GM18858 (cell line): ENCODE data around the gene GPR39.

Experiments used
- ATAC-seq: cut with Tn5 transposase; IDR thresholded peaks from one replicate; pipeline ENCODE4 v1.9.1; 2021; ENCODE audit not compliant: unreplicated experiment

GPR39 gene

DNA sequence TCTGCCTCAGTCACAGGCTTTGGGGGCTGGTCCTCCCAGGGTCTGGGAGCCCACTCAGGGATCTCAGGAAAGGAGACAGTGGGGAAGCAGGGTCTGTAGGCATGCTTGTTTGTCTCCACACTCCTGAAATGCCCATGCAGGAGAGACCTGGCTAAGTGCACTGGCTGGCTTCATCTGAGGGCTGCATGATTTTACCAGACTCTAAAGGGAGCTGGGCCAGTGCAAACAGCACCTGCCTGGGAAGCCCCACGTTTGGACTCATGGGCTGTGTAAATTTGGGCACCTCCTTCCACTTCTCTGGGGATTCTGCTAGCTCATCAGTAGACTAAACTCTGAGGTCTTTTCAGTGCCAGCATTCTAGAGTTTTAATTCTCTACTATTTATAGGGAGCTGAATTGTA, 219.7 kb downstream of the GPR39 start:
- no peak for ATAC-seq

DNA sequence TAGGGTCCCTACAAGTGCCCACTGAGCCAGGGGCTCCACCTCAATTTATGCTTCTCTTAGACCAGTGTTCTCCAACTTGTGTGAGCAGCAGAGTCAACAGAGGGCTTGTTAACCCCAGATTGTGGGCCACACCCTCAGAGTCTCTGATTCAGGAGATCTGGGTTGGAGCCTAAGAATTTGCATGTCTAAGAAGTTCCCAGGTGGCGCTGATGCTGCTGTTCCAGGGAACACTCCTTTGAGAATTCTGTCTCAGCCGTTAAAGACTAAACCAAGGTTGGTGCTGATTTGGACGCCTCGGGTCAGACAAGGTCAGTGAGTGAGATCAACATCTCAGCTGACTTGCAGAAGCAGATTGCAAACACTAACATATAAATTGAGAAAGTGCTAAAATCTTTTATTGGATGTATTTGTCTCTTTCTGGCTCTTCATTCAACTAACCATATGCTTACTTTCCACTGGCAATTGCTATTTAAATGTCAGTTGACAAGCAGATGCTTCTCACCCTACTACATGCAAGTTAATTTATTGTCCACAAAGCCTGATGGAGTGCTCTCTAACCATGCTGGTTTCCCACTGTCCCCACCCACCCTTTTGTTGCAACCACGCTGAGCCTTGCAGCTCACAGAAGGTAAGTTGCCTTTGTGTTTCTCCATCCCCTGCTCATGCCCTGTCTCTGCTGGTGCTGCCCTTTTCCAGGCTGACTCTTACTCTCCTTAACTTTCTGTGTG, 221.9 kb downstream of the GPR39 start:
- ATAC-seq = no peak

DNA sequence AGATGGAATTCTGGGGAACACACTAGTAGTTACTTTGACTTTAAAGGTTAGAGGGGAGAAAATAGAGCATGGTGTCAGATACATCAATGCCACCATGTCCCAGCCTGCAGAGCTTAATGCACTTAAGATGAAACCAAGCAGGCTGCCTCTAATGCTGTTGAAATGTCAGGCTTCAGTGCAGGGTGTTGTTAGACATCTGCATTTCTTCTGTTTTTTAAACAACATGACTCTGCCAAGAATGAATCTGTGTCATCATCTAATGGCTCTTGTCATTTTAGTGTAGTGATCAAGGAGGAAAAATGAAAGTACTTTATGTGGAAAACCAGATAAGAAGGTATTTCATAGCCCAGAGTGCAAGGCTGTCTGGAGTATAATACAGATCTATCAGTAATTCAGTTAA, 223.5 kb downstream of the GPR39 start:
- no peak for ATAC-seq

DNA sequence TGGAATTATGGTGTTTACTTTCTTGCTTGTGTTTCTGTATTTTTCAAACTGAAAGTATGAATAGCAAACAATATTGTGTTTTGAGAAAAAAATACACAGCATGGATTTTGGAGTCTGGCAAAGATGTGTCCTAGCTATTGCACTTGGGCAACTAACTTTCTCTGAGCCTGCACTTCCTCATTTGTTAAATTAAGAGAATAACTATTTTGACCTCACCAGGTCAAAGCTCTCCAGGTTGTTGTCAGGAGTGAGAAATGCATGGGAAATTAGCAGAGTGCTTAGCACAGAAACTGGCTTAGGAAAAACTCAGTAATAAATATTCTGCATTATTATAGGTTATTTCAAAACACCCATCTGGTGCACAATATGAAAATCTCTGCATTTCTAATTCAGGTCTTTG, 225.2 kb downstream of the GPR39 start:
- ATAC-seq = no peak

DNA sequence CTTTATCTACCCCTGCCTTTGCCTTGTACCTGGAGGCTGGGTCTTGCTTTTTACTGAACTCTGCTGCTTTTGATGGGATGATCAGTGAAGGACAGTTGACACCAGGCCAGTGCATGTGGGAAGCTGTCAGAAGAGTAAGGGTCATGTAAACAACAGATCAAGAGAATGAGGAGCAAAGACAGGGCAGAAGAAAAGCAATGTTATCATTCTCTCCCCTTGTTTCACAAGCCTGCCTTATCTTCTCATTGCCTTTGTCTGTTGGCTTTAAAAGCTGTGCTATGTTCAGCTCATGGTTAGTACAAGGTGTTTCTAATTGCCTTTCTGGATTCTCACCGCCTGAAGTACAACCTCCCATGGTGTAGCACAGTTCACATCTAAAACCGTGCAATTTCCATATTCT, 225.8 kb downstream of the GPR39 start:
- no peak for ATAC-seq

DNA sequence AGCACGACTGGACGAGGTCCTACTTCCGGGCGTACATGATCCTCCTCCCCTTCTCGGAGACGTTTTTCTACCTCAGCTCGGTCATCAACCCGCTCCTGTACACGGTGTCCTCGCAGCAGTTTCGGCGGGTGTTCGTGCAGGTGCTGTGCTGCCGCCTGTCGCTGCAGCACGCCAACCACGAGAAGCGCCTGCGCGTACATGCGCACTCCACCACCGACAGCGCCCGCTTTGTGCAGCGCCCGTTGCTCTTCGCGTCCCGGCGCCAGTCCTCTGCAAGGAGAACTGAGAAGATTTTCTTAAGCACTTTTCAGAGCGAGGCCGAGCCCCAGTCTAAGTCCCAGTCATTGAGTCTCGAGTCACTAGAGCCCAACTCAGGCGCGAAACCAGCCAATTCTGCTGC, 228.6 kb downstream of the GPR39 start:
- ATAC-seq = no peak

DNA sequence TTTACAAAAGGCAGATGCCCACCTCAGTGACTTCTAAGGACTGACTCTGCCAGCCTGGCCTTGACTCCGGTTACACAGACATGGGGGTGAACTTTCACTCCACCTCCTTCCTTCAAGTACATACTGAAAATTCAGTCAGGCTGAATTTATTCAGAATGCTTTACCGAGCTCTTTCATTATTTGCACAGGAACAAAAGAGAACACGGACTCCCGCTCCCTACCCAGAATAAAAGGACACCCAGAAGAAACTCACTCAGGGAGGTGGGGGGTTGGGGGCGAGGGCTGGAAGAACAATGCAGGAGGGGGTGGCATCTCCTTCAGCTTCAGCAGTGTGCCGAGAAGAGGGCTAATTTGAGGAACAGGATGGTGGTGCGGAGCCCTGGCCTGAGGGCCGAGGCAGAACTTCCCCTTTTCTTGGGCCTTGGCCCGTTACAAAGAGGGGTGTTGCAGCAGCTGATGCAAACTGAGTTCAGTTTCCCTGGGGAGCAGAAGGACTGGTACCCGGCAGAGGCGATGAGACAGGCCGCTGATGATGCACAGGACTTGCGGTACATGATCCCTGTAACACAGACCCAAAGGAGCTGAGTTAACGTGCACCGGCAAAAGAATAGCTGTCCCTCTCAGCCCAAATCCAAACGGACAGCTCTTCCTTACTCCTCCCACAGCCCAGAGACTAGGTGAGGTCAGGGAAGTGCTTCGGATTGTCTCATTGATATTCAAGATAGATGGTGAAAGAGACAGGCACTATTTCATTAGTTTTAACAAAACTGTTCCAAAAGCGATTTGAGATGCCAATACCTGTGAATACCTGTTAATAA, 229.3 kb downstream of the GPR39 start:
- ATAC-seq = no peak

DNA sequence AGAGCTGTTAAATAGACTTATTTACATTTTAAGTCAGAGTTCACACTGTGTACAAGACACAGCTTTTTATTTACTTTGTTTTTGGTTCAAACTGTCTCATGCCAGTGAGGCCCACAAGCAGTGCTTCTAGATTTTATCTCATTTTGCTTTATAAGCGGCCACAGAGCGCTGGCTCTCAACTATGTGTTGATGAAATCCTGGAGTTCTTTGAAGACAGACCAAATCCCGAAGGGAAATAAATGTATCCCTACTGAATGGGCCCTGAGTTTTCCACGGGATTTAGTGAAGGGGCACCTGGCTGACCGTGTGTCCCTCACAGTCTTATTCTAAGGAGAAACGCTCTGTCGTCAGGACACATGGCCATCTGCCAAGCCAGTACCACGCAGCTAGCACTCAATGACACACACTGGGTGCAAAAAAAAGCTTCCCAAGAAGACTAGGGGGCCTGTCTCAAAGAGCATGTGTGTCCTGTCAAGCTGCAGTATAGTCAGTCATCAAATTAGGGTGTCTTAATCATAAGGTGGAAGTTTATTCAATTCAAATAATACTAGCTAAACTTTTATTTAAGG, 230.0 kb downstream of the GPR39 start:
- no peak for ATAC-seq

DNA sequence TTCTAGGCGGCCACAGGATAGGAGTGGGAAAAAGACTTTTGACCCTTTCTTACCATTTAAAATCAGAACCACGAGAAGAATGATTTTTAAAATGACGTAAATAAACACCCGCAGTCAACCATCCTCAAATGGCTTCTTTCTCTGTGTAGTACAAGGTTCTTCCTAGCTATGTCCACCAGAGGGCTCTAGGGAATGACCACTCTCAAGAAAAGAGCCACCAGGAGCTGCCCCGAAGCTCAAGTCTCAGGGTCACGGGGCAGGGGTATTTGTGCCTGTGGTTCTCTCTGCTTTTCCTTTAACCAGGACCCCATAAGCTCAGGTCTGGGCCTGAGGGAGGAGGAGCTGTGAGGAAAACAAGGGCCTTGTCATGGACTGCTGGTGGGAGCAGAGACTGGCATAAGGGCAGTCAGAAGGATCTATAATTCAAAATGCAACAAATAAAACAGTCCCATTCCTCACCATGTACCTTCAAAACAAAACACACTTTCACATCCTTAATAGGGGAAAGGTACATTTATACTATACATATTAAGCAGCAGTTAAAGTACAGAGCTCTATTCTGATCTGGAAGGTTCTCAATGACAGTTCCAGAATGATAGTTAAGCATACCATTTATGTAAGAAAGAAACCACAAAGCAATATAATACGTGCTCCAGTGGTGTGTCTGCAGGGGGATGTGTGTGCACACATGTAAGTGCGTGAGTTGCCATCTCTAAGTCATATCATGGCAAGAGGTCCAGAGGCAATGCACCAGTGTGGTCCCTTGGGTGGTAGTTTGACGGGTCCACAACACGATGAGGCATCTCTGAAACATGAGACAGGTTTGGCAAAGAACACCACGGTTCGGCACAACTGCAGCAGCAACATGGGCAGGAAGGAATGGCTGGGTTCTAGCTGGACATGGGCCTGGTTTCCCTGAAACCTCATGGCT, 234.8 kb downstream of the GPR39 start:
- ATAC-seq = no peak

DNA sequence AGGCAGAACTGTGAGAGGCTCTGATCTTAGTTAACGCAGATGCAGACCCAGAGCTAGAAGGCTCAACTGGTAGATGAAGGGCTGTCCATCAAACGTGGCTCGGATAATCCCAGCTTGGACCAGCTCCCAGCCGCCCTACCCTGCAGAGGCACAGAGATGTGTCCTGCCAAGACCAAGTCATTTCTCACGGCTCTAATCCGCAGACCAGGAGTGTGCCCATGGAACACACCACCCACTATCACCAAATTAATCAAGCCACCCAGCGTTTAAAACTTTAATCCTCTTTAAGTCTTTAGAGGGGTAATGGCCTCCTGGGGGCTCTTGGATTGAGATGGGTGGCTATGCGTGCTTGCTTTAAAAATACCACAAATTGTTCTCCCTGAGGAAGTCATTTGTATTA, 235.9 kb downstream of the GPR39 start:
- no peak for ATAC-seq

DNA sequence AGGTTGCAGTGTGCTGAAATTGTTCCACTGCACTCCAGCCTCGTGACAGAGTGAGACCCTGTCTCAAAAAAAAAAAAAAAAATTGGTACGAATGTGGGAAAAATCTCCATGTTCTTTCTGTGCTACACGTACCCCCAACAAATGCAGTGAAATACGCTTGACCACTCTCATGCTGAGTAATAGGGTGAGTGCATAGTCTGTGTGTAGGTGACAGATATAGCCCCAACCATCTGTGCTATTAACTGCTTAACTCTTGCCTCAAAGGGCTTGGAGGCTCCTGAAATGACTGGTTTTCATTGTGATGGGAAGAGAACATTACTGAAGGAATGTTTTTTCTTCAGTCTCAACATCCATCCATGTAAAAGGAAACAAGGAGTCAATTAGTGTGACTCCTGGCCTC, 237.7 kb downstream of the GPR39 start:
- no peak for ATAC-seq

DNA sequence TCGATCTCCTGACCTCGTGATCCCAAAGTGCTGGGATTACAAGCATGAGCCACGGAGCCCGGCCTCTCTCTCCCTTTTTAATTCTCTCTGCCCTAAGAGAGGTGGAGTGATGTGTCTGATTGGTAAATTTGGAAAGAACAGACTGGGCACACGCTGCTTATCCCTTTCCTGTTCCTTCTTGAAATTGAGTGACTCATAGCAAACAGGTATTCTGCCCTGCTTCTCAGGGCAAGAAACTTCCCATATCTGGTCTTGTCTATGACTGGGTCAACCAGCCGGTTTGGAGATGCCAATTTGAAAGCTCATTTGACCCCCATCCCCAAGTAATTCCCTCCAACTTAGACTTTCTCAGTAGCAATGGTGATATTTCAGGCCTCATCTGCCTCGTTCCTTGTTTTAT, 238.4 kb downstream of the GPR39 start:
- no peak for ATAC-seq

DNA sequence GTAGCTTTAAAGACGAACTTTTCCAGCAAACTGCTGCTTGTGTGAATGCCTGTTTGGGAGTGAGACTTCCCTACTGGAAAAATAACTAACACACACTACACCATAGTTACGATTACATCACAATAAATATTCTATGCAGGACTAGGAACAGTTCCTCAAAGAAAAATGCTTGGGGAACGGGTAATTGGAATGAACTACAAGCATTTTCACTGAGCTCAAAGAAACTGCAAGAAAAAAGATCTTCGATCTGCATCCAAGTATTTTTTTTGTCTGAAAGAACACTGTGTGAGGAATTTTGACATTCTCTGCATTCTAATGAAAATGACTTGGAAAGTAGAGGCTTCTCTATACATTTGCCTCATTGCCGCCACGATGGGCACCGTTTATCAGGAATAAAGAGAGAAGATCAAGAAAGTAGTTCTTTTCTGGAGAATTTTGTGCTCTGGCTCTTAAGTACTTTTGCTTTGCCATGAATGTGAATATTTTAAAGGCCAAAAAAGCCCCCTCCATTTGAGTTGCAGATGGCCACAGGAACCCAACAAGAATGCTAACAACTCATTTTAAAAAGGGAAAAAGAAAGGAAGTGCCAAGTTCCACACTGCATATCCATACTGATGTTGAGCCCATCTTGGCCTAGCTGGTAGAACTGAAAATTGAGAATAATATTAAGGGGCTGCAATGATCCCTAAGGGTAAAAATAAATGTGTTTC, 239.8 kb downstream of the GPR39 start:
- no peak for ATAC-seq

DNA sequence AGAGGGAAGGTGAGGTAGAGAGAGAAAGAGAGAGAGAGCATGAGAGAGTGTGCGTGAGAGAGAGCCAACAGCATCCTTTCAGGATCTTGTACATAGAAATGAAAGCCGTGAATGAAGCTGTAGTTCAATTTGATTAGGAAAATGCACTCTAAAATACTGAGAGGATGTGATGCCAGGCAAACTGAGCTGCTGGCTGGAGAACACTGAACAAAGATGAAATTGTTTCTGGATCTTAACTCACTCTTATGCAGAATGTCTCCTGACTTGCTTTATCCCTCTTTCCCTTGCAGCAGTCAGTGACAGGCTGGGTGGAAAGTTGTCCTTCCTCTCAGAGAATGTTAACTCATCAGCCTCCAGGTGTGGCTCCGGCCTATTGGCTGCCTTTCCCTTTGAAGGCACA, 242.7 kb downstream of the GPR39 start:
- no peak for ATAC-seq

DNA sequence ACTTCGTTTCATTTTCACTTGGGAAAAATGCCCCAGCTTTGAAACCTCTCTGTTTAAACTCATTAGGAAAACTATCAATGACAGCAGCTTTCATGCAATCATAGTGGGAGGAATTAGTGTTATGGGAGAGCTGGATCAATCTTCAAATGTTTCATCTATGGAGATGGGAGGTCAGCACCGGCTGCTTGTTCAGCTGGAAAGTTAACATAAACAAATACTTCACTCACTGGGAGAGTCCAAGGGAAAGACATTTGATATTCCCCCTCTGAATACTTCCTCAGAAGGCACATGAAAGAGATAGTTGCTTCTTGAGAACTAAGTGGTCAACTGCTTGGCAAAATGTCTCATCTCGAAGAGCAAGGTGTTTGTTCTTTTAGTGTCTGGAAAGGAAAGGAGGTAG, 246.1 kb downstream of the GPR39 start:
- no peak for ATAC-seq

DNA sequence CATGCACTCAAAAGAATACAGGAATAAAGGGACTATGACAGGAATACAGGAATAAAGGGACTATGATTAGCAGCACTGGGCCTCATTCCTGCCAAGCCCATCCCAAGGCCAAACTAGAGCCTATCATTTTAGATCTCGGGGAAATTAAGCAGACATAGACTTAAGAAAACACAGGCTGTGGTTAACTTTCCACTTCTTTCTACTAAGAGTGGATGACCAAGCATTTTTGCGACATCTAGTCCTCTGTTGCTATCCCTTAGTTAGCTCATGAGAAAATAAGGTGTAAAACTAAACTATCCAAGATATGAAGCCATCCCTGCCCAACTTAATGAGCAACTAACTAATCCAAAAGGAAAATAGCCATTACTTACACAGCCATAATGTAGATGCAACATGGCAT, 247.5 kb downstream of the GPR39 start:
- no peak for ATAC-seq

DNA sequence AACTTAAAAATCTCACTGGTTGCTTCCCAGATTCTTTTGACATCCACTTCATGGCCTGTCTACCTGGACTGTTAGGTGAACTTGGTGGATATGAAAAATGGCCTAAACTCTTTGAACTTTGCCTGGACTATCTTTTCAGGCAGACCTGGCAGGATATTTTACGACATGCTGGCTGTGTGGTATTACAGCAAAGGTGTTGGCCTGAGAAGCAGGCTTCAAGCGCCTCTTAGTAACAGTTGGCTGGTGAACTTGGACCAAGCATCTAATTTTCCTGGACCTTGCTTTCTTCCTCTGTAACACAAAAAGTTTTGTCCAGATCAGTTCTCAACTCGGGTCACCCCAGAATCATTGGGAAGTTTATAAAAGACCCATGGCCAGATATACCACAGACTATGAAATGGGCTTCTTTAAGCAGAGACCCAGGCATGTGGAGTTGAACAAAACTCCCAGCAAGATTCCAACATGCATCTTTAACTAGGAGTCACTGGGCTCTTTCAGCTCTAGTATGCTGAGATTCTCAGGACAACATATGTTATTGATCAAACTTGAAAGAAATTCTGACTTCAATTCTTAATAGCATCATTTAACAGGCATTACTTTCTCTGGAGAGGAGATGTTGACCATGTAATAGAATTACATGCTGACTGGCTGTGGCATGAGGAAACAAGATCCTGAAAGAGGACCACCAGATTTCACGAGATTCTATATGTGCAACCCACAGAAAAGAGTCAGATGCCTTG, 249.0 kb downstream of the GPR39 start:
- ATAC-seq = no peak

DNA sequence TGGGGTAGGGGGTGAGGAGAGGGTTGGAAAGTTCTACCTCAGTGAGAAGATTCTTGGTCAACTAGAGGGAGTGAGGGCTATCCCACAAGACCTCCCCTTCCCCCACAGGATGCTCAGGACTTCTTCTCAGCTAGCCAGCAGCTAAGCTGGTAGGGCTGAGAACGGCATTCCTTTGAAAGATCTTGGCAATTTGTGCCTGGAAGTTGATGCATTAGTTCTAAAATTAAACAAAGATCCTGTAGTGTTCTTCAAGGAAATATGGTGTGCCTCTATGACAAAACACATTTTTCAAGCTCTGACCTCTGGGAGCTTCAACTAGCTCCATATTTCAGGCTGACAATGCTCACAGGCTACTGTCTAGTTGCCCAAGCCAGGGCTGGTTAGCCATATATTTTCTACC, 251.1 kb downstream of the GPR39 start:
- no peak for ATAC-seq

DNA sequence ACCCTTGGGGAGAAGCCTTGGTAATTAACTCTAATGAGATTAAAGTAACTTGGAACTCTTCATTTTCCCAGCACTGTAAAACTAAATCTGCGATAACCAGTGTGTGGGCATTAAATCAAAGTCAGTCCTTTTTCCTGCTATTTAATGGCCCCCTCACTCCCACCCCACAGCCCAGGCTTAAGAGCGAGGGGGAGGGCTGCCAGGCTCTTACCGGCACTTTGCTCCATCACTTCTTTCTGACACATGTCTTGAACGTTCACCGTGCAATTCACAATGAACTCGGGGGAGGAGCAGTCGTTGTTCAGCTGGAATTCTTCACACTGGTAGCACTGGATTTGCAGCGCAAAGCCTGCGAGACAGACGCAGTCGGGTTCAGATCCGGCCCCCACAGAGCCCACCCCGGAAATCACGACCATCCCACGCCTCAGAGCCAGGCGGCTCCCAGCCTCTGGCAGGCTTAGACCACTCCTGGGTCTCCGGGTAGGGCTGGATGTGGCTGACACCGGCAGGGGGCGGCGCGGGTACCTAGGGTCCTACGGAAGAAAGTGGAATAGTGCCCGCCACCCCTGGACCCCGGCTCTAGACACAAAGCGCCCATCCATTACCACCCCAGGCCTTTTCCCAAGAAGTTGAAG, 251.7 kb downstream of the GPR39 start:
- no peak for ATAC-seq
